ENCODE measurements around the gene C20orf204.

Gene C20orf204

DNA sequence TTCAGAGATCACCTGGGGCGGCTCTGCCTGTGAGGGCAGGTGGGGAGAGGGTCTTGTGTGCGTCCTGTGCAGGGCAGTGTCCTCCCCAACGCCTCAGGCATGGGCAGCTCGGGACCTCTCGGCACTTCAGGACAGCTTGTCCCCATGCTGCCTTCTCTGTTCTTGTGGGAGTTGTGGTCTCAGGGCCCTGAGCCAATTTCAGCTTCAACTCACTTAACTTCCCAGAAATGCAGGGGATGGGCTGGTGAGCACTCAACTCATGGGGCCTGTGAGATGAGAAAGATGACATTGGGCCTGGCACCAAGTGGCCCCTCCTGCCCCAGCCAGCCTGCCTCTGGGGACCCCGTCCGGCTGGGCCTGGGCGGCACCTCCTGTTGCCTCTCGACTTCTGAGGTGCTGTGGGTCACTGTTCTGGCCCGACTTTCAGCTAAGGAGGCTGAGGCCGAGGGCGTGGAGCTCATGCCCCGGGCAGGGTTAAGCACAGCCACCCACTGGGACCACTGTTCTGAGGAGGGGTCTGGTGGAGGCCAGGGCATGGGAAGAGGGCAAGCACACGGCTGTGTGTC is 36.6 kb downstream of the C20orf204 start:
- FAIRE-seq: no peak

DNA sequence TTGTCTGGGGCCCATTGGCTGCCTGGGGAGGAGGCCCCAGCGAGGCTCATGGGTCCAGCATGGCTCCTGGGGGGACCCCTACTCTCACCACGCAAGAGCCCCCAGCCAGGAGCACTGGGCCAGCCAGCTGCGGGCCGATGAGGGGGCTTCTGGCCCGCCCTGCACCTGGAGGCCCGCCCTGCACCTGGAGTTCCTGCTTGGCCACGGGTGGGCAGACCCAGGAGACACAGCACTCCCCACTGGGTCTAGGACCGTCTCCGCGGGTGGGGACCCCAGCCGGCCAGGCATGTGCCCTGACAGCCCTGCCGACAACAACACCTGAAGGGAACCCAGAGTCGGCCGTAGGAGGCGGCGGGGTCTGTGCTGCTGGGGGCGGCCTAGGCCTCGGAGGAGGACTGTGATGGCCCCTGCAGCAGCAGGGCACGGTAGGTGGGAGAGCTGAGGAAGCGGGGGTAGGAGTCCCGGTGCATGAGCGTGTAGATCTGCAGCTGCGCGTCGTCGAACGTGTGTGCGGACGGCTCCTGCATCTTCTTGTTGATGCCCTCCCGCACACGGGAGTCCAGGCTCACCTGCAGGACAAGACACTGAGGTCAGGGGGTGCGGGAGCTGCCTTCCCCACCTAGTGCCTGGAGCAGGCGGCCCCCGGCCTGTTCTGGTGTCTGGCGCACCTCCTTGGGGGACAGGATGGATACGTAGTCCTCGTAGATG is 37.6 kb downstream of the C20orf204 start:
- no peak for FAIRE-seq

GRCh38 chr20:64074184-64074789 is 38.3 kb downstream of the C20orf204 start:
- no peak for FAIRE-seq

GRCh38 chr20:64074963-64075362 is 39.0 kb downstream of the C20orf204 start:
- FAIRE-seq: no peak

GRCh38 chr20:64075556-64075955 is 39.6 kb downstream of the C20orf204 start:
- FAIRE-seq: no peak

DNA sequence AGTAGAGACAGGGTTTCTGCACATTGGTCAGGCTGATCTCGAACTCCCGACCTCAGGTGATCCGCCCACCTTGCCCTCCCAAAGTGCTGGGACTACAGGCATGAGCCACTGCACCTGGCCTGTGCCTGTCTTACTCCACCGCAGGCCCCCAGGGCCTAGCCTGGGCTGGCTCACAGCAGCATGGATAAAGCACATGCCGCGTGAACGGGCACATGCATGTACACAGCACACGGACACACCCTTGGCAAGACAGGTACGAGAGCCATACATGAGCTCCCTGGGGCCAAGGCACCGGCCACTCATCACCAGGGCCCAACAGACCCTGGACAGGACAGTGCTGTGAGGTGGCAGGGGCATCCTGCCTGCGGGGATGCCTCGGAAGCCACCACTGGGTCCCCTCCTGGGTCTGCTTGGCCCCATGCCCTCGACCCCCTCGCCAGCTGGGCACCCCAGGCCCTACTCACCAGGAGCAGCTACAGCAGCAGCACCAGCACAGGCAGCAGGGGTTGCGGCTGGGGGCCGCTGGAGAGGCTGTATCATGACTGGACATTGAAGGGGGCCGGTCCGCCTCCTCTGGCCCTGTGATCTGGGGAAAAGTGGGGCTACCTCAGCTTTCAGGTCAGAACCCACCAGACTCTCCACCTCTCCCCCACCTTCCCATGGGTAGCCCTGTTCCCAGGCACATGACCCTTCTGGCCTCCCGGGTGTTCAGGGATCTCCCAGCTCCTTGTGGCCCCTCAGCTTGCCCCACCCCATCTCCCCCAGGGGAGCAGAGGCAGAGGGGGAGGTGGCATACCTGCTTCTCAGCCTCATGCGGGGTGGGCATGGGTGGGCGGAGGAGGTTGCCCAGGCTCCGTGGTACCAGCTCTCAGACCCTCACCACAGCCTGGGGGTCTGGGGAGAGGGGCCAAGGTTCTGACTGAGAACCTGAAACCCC is 40.3 kb downstream of the C20orf204 start:
- no peak for FAIRE-seq

GRCh38 chr20:64077094-64077493 is 41.1 kb downstream of the C20orf204 start:
- no peak for FAIRE-seq

- no peak for FAIRE-seq
Observed at GRCh38 chr20:64077541-64077875, 41.5 kb downstream of the C20orf204 start.

- FAIRE-seq: no peak
Observed at GRCh38 chr20:64077876-64078551, 42.0 kb downstream of the C20orf204 start.

DNA sequence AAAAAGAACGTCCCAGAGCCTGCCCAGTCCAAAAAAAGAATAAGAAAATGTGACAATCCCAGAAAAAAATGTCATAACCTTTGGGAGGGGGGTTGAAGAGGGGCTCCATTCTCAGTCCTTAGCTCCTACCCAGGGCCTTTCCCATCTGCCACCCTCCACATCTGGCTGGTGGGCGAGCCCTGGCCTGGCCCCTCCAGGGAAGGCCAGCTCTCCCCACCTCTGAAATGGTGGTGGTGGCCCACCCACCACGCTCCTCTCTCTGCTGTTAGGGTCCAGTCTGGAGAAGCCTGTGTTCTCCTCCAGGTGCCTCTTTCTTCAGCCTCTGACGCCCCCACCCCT is 42.9 kb downstream of the C20orf204 start:
- FAIRE-seq: no peak

GRCh38 chr20:64079273-64080012 is 43.5 kb downstream of the C20orf204 start, which contains the start of gene RGS19:
Gene RGS19 (minus strand): TSS chr20:64079518. CDS start chr20:64076886, 2,632 bp downstream.
- FAIRE-seq: no peak

DNA sequence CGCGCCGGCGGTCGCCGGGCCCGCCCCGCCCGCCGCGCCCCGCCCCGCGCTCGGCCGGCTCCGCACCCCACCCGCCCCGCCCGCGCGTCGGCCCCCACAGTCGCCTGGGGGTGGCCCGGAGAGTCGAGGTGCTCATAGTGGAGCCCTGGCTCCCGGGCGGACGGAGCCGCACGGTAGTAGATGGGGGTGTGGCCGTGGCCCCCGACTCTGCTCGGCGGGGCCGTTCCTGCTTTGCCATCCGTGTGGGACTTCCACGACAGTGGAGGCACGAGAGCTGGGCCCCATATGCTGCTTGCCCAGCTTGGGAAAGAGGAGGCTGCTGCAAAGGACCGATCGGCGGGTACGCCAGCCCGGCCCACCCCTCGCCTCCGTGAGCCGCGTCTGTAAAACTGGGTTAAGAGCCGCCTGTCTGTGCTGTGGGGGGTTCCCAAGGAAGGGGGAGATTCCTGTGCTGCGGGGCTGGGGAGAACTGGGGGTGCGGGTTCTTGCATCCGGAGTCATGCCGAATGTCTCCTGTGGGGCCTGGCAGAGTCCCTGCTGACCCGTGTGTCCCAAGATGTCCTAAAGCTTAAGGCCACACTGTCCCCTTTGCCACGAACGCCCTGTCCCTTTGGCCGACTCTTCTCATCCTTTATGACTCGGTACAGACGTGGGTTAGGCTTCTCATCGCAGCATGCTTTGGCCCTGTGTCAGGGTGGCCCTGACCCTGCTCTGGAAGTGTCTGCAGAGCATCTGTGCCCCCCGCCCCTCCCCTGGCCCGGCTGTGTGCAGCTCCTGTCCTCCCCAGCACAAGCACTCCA is 44.2 kb downstream of the C20orf204 start, which contains the start of gene OPRL1:
TSS of gene OPRL1 (plus strand) at position 70 of the 800 bp plus-strand sequence. CDS start 12,639 bp downstream, outside the sequence.
- FAIRE-seq: no peak

GRCh38 chr20:64080813-64081623 is 45.0 kb downstream of the C20orf204 start:
- no peak for FAIRE-seq

DNA sequence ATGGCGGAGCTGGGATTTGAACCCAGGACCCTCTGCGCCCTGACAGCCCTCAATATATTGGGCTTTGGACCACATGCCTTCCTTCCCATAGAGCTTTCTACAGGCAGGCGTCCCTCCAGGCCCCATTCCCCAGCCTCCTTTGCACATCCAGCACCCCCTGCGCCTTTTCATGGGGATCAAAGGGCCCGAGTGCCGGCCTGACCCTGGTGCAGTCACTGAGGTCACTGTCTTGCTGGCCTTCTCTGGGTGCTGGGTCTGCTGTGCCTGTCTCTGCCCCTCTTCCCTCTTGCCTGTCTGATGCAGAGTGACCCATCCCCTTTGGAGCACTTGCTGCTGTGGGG is 45.6 kb downstream of the C20orf204 start:
- no peak for FAIRE-seq

- no peak for FAIRE-seq
Observed at GRCh38 chr20:64082126-64082731, 46.2 kb downstream of the C20orf204 start.

GRCh38 chr20:64082820-64083377 is 46.9 kb downstream of the C20orf204 start:
- no peak for FAIRE-seq

GRCh38 chr20:64083378-64083803 is 47.4 kb downstream of the C20orf204 start:
- no peak for FAIRE-seq

DNA sequence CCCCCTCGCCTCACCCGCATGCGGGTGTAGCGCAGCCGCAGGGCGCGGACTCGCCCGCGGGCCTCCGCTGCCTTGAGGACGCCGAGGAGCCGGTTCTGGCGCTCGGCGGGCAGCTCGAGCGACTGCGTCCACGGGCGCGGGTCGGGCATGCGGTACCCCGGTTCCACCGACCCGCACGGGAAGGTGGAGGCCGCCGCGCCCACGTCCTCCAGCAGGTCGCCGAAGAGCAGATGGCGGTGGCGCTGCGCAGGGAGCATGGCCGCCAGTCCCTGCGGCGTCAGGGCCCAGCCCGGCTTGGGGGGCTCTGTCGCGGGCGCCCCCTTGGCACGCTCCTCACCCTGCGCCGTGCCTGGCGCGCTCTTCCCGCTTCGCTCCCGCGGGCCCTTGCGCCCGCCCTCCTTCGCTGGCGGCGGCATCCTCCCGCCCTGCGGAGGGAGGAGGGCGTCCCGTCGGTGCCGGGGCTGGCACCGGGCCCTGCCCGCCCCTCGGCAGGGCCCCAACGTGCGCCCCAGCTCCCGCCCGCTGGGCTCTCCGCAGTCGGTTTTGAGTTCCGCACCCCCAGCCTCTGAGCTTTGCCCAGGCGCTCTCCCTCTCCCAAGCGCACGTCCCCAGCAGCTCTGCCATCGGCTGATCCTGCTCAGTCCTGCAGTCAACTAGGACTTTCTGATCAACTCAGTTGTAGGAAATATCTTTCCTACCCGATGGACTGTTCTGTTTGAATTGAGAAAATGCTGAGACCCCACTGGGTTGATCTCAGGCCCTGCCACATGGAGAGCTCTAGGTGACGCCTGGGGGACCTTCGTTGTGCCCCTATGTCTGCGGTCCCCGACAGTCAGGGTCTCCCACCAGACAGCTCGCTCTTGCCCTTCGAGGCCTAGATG is 48.1 kb downstream of the C20orf204 start, which contains the start of gene LKAAEAR1:
TSS of gene LKAAEAR1 (minus strand) at position 595 of the 881 bp plus-strand sequence. CDS start at position 416, 179 bp downstream.
- FAIRE-seq: no peak

All from islet of Langerhans (tissue), 1 donor.